ENCODE data around the gene TSN.

GRCh38 chr2:121790276-121790956 lies 35.0 kb downstream of the TSN start:
- TF ChIP-seq CTCF (IDR thresholded peaks at IDR 0.05) (no peak), POLR2A (IDR thresholded peaks at IDR 0.05) (no peak)
